Gastroesophageal sphincter (tissue), 3 donors: ENCODE results near the gene LOXHD1.

Experiments used
- CTCF ChIP-seq, 4 experiments: fragments of 200-600 bp in 2 of 4; fragments of 450-650 bp in 2 of 4; sonication (generic) in 1 of 4; IDR thresholded peaks; one replicate each; pipeline ENCODE4 v1.5.1; 2017 to 2019; ENCODE audit warnings: antibody characterized with exemption in 4 of 4, mild to moderate bottlenecking in 2 of 4, moderate library complexity in 2 of 4
- POLR2A ChIP-seq, 2 donors: fragments of 450-650 bp; IDR thresholded peaks; one replicate each; pipeline ENCODE4 v1.6.1; 2017; ENCODE audit warnings: antibody characterized with exemption in 2 of 2, mild to moderate bottlenecking in 2 of 2, moderate library complexity in 1 of 2
- POLR2AphosphoS5 ChIP-seq: sonication (generic); formaldehyde crosslinking; IDR thresholded peaks from one replicate; pipeline ENCODE4 v1.6.1; 2017; ENCODE audit warnings: antibody characterized with exemption

- no peak for TF ChIP-seq CTCF (IDR thresholded peaks at IDR 0.05)
- TF ChIP-seq POLR2A (IDR thresholded peaks at IDR 0.05) = no peak
- no peak for TF ChIP-seq POLR2AphosphoS5
These were observed 91.8 kb downstream of the LOXHD1 start for GRCh38 chr18:46565256-46565655.
